Endodermal cell (in vitro differentiated cells): Measurements from ENCODE around the gene MYOD1. TPM values are rescaled to one million over a fixed set of nuclear protein-coding genes. Genes with fewer than 3 reads are reported as not detected.

Source experiments
- DNase-seq: peaks from one replicate; pipeline ENCODE4 v3.0.0-alpha.2; 2017
- H3K27ac ChIP-seq: 2 replicates; pipeline ENCODE4 v1.5.1; 2013; ENCODE audit warnings: mild to moderate bottlenecking, low read depth, low read length, moderate library complexity
- H3K27me3 ChIP-seq: 2 replicates; pipeline ENCODE4 v1.6.1; 2013; ENCODE audit warnings: mild to moderate bottlenecking, low read length, moderate library complexity; ENCODE audit not compliant: insufficient read depth, control insufficient read depth, poor library complexity, severe bottlenecking
- H3K36me3 ChIP-seq: 2 replicates; pipeline ENCODE4 v1.7.0; 2013; ENCODE audit warnings: mild to moderate bottlenecking, low read length, moderate library complexity; ENCODE audit not compliant: control insufficient read depth, insufficient read depth
- H3K4me1 ChIP-seq: one replicate; pipeline ENCODE4 v1.7.0; 2013; ENCODE audit warnings: low read length; ENCODE audit not compliant: control insufficient read depth, insufficient read depth
- H3K4me3 ChIP-seq: 2 replicates; pipeline ENCODE4 v1.5.1; 2013; ENCODE audit warnings: mild to moderate bottlenecking, low read length, moderate library complexity
- H3K9ac ChIP-seq: 2 replicates; pipeline ENCODE4 v1.6.1; 2013; ENCODE audit warnings: mild to moderate bottlenecking, low read length, moderate library complexity; ENCODE audit not compliant: poor library complexity, severe bottlenecking; ENCODE audit errors: extremely low read depth
- H3K9me3 ChIP-seq: 2 replicates; pipeline ENCODE4 v1.6.1; 2013; ENCODE audit warnings: mild to moderate bottlenecking, low read length, moderate library complexity; ENCODE audit not compliant: control insufficient read depth
- H3K27ac Mint-ChIP-seq: 2 replicates; pipeline ENCODE4 v1.8.0; 2020; ENCODE audit warnings: mixed read lengths
- H3K27me3 Mint-ChIP-seq: 2 replicates; pipeline ENCODE4 v1.8.0; 2021; ENCODE audit warnings: mild to moderate bottlenecking, mixed read lengths; ENCODE audit not compliant: insufficient read depth
- H3K36me3 Mint-ChIP-seq: 2 replicates; pipeline ENCODE4 v1.8.0; 2020; ENCODE audit warnings: low read depth, mixed read lengths
- H3K4me1 Mint-ChIP-seq: 2 replicates; pipeline ENCODE4 v1.8.0; 2020; ENCODE audit warnings: mixed read lengths
- H3K4me3 Mint-ChIP-seq: 2 replicates; pipeline ENCODE4 v1.8.0; 2020; ENCODE audit warnings: mild to moderate bottlenecking, moderate library complexity, mixed read lengths
- H3K9me3 Mint-ChIP-seq: 2 replicates; pipeline ENCODE4 v1.8.0; 2020; ENCODE audit warnings: mild to moderate bottlenecking, mixed read lengths
- WGBS, 2 experiments: methylation state at CpG; one replicate each; pipeline versions ENCODE4 v1.1.5 to v1.1.7; 2013; ENCODE audit warnings: missing lambda C conversion rate in 2 of 2, mixed read lengths in 1 of 2; ENCODE audit not compliant: insufficient coverage in 1 of 2, insufficient read length in 1 of 2; 5-methylcytosine and 5-hydroxymethylcytosine counted together
- total RNA-seq, 2 donors: library from RNA; stranded (reverse); fragmentation: NEBNext Ultra II Directional in 1 of 2; extraction: Animal tissue kit (Norgen Biotek cat#: 25700) in 1 of 2; gene quantifications; 2 replicates in 1 of 2; 3 replicates in 1 of 2; pipeline ENCODE4 v1.2.1, GENCODE V29; 2021
- TF ChIP-seq, protein P1 (sequence below): fragments of 200-600 bp; sonication (generic); conservative IDR thresholded peaks from 2 replicates; pipeline ENCODE4 v1.5.0; 2021; ENCODE audit warnings: antibody characterized with exemption, mild to moderate bottlenecking

Gene MYOD1
- total RNA-seq, 2 donors from 2014 or later = not detected

DNA sequence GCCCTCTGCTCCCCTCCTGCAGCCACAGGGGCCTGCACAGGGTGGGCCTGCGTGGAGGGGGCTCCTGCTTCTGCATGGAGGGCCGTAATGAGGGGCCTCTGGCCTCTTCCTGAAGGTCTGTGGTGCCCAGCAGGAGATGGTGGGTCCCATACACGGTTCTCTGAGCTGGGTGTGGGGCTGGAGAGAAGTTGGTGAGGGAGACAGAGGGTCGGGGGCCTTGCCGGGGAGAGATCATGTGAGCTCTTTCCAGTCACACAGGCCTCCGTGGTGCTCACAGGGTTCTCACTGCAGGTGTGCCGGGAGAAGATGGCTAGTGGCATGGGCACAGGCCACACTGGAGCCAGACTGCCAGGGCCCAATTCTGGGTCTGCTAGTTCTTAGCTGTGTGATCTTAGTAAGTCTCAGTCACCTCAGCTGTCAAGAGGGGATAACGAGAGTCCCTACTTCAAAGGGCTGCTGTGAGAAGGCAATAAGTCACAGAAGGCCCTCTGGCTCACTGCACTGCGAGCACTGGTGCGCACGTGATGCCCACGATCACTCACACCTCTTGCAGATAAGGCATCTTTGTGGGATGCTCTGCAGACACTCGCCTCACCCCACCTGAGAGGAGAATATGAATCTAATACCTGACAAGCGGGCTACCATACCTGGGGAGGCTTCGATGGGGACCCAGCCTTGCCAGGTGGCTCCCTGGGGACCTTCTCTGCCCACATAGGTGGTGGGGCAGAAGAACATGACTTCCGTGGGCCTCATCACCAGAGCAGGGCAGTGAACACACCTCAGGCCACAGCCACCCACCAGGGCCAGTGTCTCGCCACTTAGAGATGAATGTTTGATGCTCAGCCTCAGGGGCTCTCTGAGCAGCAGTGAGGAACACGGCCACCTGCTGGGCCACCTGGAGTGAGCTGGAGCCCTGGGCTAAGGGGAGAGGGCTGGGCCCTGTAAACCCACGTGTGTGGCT is 29.7 kb downstream of the MYOD1 start:
- Histone ChIP-seq H3K36me3 (no peaks in the 10 kb centered on the region), H3K4me1 (no peaks in the 10 kb centered on the region), H3K4me3 (no peak overlapping the region), H3K9ac (no peak overlapping the region), H3K27ac (no peak overlapping the region), H3K9me3 (no peaks in the 10 kb centered on the region), H3K27me3 (peaks cover 3% of the 10 kb centered on the region)
- Mint-ChIP-seq H3K4me1 (no peaks in the 10 kb centered on the region), H3K36me3 (no peaks in the 10 kb centered on the region), H3K27ac (no peak overlapping the region), H3K9me3 (no peaks in the 10 kb centered on the region), H3K4me3 (no peak overlapping the region), H3K27me3 (peaks cover 17% of the 10 kb centered on the region)
- WGBS, 2 experiments = 88 to 94% methylated on average over 13 to 19 of the region's 19 CpGs
- DNase-seq = no peak
- TF ChIP-seq, protein P1, sequence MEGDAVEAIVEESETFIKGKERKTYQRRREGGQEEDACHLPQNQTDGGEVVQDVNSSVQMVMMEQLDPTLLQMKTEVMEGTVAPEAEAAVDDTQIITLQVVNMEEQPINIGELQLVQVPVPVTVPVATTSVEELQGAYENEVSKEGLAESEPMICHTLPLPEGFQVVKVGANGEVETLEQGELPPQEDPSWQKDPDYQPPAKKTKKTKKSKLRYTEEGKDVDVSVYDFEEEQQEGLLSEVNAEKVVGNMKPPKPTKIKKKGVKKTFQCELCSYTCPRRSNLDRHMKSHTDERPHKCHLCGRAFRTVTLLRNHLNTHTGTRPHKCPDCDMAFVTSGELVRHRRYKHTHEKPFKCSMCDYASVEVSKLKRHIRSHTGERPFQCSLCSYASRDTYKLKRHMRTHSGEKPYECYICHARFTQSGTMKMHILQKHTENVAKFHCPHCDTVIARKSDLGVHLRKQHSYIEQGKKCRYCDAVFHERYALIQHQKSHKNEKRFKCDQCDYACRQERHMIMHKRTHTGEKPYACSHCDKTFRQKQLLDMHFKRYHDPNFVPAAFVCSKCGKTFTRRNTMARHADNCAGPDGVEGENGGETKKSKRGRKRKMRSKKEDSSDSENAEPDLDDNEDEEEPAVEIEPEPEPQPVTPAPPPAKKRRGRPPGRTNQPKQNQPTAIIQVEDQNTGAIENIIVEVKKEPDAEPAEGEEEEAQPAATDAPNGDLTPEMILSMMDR = no peak

DNA sequence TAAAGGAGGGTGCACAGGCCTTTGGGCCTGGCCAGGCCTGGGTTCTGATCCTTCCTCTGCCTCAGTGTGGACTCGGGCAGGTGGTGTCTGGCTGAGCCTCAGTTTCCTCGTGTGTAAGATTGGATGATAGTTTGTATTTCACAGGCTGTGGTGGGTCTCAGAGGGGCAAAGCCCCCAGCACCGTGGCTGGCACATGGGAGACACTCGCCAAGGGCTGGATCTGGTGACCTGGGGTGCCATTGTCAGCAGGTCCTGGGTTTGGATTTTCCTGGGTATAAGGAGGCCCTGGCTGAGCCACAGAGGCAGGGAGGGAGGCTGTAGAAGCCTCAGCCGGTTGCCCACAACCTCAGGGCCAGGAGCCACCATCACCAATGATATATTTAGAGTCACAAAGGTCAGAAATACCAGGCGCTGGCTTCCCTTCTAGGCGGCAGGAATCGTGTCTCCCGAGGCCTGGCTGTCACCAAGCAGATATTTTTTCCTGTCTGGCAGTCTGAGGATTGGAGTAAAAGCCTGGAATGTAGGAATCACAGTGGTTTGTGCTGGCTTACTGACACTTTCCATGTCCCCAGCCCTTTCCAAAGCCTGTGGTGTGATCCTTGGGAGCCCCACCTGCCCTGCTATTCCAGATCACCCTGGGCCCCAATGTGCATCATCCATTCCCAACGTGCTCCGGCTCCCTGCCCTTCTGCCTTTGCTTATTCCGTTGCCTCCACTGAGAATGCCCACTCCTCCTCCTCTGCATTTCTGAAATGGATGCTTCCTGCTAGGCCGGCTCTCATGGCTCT is 30.8 kb downstream of the MYOD1 start:
- Histone ChIP-seq H3K4me3 (no peak overlapping the region), H3K36me3 (no peaks in the 10 kb centered on the region), H3K27me3 (peaks cover 15% of the 10 kb centered on the region), H3K9me3 (no peaks in the 10 kb centered on the region), H3K9ac (no peak overlapping the region), H3K27ac (no peak overlapping the region), H3K4me1 (no peaks in the 10 kb centered on the region)
- 86 to 89% methylated on average over 9 to 13 of the region's 13 CpGs for WGBS, 2 experiments
- H3K27ac Mint-ChIP-seq = no peak overlapping the region
- peaks cover 20% of the 10 kb centered on the region for H3K27me3 Mint-ChIP-seq
- H3K9me3 Mint-ChIP-seq = no peaks in the 10 kb centered on the region
- H3K4me1 Mint-ChIP-seq = no peaks in the 10 kb centered on the region
- TF ChIP-seq, protein P1 = no peak
- no peaks in the 10 kb centered on the region for H3K36me3 Mint-ChIP-seq
- DNase-seq = no peak
- no peak overlapping the region for H3K4me3 Mint-ChIP-seq

DNA sequence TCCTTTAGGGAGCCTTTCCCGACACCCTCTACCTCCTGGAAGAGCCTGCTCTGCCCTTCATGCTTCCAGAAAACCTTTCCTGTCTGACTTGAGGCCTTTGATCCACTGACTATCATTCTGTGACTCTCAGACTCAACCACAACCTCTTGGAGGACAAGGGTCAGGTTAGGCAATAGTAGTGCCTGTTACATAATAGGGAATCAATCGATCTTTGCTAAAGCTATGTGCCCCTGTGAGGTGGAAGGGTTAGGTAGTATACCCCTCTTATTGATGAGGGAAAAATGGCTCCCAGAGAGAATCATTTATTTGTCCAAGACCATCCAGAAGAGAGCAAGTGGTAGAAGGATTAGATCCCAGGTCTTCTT is 31.4 kb downstream of the MYOD1 start:
- Histone ChIP-seq H3K27ac (no peak overlapping the region), H3K9me3 (no peaks in the 10 kb centered on the region), H3K27me3 (peaks cover 17% of the 10 kb centered on the region), H3K4me3 (no peak overlapping the region), H3K9ac (no peak overlapping the region), H3K36me3 (no peaks in the 10 kb centered on the region), H3K4me1 (no peaks in the 10 kb centered on the region)
- 71 to 87% methylated on average over 1 to 2 of the region's 2 CpGs for WGBS, 2 experiments
- no peaks in the 10 kb centered on the region for H3K36me3 Mint-ChIP-seq
- H3K4me3 Mint-ChIP-seq = no peak overlapping the region
- H3K27me3 Mint-ChIP-seq = peaks cover 26% of the 10 kb centered on the region
- no peaks in the 10 kb centered on the region for H3K4me1 Mint-ChIP-seq
- no peaks in the 10 kb centered on the region for H3K9me3 Mint-ChIP-seq
- TF ChIP-seq, protein P1 = no peak
- H3K27ac Mint-ChIP-seq = no peak overlapping the region
- no peak for DNase-seq
